Activated CD4-positive, CD25-positive, alpha-beta regulatory T cell treated with anti-CD3 and anti-CD28 coated beads, Interleukin-2, amount 50 U/mL, for 72 hours (primary cell): ENCODE measurements around the gene ZRANB2.

Source experiments
- DNase-seq: peaks from one replicate; pipeline ENCODE4 v3.0.0; 2021

ZRANB2 gene

GRCh38 chr1:71027991-71028390, 52.8 kb downstream of the ZRANB2 start:
- DNase-seq, result no peak

GRCh38 chr1:71026093-71026492, 54.7 kb downstream of the ZRANB2 start:
- DNase-seq, result no peak

- no peak for DNase-seq
These were observed 57.3 kb downstream of the ZRANB2 start for GRCh38 chr1:71023515-71023914.

GRCh38 chr1:71019233-71019969, 61.4 kb downstream of the ZRANB2 start:
- DNase-seq, result no peak

GRCh38 chr1:71018791-71019190, 62.0 kb downstream of the ZRANB2 start:
- DNase-seq, result no peak

GRCh38 chr1:71015745-71016144, 65.1 kb downstream of the ZRANB2 start:
- DNase-seq, result no peak

GRCh38 chr1:71014178-71014579, 66.7 kb downstream of the ZRANB2 start:
- DNase-seq, result no peak
